ENCODE results near the gene USP14. TPM values are rescaled to one million over a fixed set of nuclear protein-coding genes. Genes with fewer than 3 reads are reported as not detected.

Gene USP14
- total and polyA plus RNA-seq, 2 of the 8 experiments (the other 6 are each of a cell fraction or from before 2014, with no cell fraction given): 14.8 to 91.1 TPM

DNA sequence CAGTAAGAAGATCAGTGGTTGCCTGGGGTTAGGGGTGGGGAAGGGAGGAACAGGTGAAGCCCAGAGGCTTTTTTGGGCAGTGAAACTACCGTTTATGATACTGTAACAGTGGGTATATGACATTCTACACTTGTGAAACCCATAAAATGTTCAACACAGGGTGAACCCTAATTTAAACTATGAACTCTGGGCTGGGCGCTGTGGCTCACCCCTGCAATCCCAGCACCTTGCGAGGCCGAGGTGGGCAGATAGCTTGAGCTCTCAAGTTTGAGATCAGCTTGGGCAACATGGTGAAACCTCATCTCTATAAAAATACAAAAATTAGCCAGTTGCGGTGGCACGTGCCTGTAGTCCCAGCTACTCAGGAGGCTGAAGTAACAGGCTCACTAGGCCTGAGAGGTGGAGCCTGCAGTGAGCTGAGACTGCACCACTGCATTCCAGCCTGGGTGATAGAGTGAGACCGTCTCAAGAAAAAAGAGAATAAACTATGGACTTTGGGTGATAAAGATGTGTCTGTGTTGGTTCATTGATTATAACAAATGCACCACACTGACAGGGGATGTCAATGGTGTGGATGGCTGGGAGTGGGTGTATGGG lies 17.6 kb upstream of the USP14 start:
- H4K91ac ChIP-seq (replicated peaks; ENCODE audit: insufficient read length, low read length): no peak overlapping the region
- WGBS, 2 experiments (ENCODE audit: extremely low coverage in 1 of 2, insufficient coverage in 1 of 2, insufficient read length in 1 of 2, insufficient replicate concordance in 2 of 2, low coverage in 1 of 2, low lambda C conversion rate in 2 of 2, missing lambda C conversion rate in 1 of 2): 91% methylated on average over 7 of the region's 7 CpGs; no CpG with 5 or more reads in 1 of the 2 experiments

More for the DNA sequence above, 17.6 kb upstream of the USP14 start:
- no peaks in the 10 kb centered on the region for H3K4me1 ChIP-seq (replicated peaks in 1 of 4; ENCODE audit: control insufficient read depth in 3 of 4, insufficient read depth in 4 of 4, low read length in 3 of 4)
- no peak overlapping the region for H3K27ac ChIP-seq (ENCODE audit: low read depth, low read length)
- no peak overlapping the region for H3K14ac ChIP-seq (ENCODE audit: insufficient read length)
- FAIRE-seq (no peak), DNase-seq (ENCODE audit: low read depth in 1 of 2, low spot score in 2 of 2) (no peak)
- H4K5ac ChIP-seq (ENCODE audit: insufficient read length, low read depth, low read length): no peak overlapping the region
- no peak overlapping the region for H2BK12ac ChIP-seq (ENCODE audit: low read depth, low read length)
- no peaks in the 10 kb centered on the region for H3K79me2 ChIP-seq (ENCODE audit: control insufficient read depth in 1 of 2, insufficient read depth in 2 of 2, low read length in 2 of 2)
- TF ChIP-seq JUND (IDR thresholded peaks at IDR 0.05; ENCODE audit: low read length): no peak
- no peak overlapping the region for H2BK15ac ChIP-seq (ENCODE audit: low read length)
- no peak overlapping the region for H3K18ac ChIP-seq (ENCODE audit: extremely low read depth, low read length)
- no peak overlapping the region for H2AK5ac ChIP-seq (ENCODE audit: low read depth, low read length)
- H2BK5ac ChIP-seq (ENCODE audit: low read depth, low read length): no peak overlapping the region
- H3K27me3 ChIP-seq (replicated peaks in 1 of 4; ENCODE audit: control insufficient read depth in 3 of 4, extremely low read depth in 1 of 4, insufficient read depth in 3 of 4, low read length in 3 of 4): no peaks in the 10 kb centered on the region
- no peak overlapping the region for H2AFZ ChIP-seq (ENCODE audit: low read length)
- no peak overlapping the region for H2BK120ac ChIP-seq (replicated peaks; ENCODE audit: low read depth, low read length)
- no peaks in the 10 kb centered on the region for H3K79me1 ChIP-seq (ENCODE audit: low read depth, low read length)
- H2BK20ac ChIP-seq (ENCODE audit: low read length): no peak overlapping the region
- H3K56ac ChIP-seq (replicated peaks; ENCODE audit: insufficient read length, low read depth, low read length): no peak overlapping the region
- H3K9me3 ChIP-seq (ENCODE audit: insufficient read depth in 2 of 2, low read depth in 1 of 2, low read length in 1 of 2): peaks cover 27 to 59% of the 10 kb centered on the region in 2 experiments; a peak in 3 of 4 replicates
- no peak overlapping the region for H3K9ac ChIP-seq (replicated peaks in 1 of 4; ENCODE audit: extremely low read depth in 1 of 4, low read depth in 3 of 4, low read length in 3 of 4)
- H3K23ac ChIP-seq (ENCODE audit: insufficient read length): no peak overlapping the region
- H3K4me3 ChIP-seq (ENCODE audit: extremely low read depth in 1 of 4, insufficient read depth in 2 of 4, low read depth in 3 of 4, low read length in 4 of 4): no peak overlapping the region
- ChIA-PET CTCF (ENCODE audit: partially characterized antibody) (no interaction called here), POLR2A (ENCODE audit: partially characterized antibody) (no interaction called here)
- H3K23me2 ChIP-seq (ENCODE audit: low read depth, low read length): no peaks in the 10 kb centered on the region
- H3K4me2 ChIP-seq (ENCODE audit: insufficient read depth in 1 of 2, low read depth in 2 of 2, low read length in 2 of 2): no peak overlapping the region
- no peak overlapping the region for H3K4ac ChIP-seq (replicated peaks; ENCODE audit: insufficient read length, low read depth, low read length)
- H4K20me1 ChIP-seq (replicated peaks in 1 of 2; ENCODE audit: control insufficient read depth in 1 of 2, insufficient read depth in 2 of 2, low read length in 2 of 2): no peaks in the 10 kb centered on the region
- no peak overlapping the region for H4K8ac ChIP-seq (ENCODE audit: extremely low read depth, insufficient read depth, low read length)
- H3K36me3 ChIP-seq (ENCODE audit: control insufficient read depth in 2 of 4, insufficient read depth in 4 of 4, low read length in 3 of 4): no peaks in the 10 kb centered on the region
